DOHH2 (cell line): ENCODE data around the gene C6orf136.
A peak's percentile ranks its signal among the peaks of the same experiment; 100 is the strongest.

Source experiments
- EZH2phosphoT487 ChIP-seq: fragments of 200-600 bp; sonication (generic); IDR thresholded peaks from 2 replicates; pipeline ENCODE4 v1.6.1; 2017; ENCODE audit warnings: borderline replicate concordance, mild to moderate bottlenecking, antibody characterized with exemption, low read length, moderate library complexity, mixed read lengths
- TF ChIP-seq, protein P1 (sequence below): fragments of 200-600 bp; sonication (generic); IDR thresholded peaks from one replicate; pipeline ENCODE4 v1.5.1; 2014; ENCODE audit warnings: antibody characterized with exemption, mild to moderate bottlenecking, low read depth, low read length; ENCODE audit not compliant: poor library complexity, severe bottlenecking

DNA sequence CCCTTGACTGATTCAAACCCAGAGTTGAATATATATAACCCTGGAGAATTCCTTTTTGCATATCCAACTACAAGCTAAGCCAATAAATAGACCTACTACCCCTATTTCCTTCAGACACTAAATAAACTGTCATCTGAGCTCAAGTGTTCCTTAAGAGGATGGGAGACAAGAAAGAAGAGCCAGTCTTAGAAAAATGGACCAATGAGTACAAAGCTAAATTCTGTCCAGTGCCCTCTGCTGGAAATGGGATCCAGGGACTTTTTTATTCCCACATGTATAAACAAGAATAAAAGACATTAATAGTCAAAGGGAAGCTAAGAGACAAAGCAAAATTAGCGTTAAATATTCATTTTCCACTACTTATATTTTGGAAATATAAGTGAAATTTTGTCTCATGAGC, 34.7 kb upstream of the C6orf136 start:
- no peak for TF ChIP-seq EZH2phosphoT487
- TF ChIP-seq, protein P1, sequence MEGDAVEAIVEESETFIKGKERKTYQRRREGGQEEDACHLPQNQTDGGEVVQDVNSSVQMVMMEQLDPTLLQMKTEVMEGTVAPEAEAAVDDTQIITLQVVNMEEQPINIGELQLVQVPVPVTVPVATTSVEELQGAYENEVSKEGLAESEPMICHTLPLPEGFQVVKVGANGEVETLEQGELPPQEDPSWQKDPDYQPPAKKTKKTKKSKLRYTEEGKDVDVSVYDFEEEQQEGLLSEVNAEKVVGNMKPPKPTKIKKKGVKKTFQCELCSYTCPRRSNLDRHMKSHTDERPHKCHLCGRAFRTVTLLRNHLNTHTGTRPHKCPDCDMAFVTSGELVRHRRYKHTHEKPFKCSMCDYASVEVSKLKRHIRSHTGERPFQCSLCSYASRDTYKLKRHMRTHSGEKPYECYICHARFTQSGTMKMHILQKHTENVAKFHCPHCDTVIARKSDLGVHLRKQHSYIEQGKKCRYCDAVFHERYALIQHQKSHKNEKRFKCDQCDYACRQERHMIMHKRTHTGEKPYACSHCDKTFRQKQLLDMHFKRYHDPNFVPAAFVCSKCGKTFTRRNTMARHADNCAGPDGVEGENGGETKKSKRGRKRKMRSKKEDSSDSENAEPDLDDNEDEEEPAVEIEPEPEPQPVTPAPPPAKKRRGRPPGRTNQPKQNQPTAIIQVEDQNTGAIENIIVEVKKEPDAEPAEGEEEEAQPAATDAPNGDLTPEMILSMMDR = peak; percentile 44
